HepG2 (cell line): ENCODE measurements around the gene CYP4A22. TPM values are rescaled to one million over a fixed set of nuclear protein-coding genes. Genes with fewer than 3 reads are reported as not detected.
"Not testable (repeated sequence)": the region's sequence is repeated elsewhere in the genome, so short reads cannot be mapped to it uniquely, and the experiment has no call there.

Experiments
- ATAC-seq: fragments of 200-7000 bp; cut with Tn5 transposase; 3 replicates; pipeline ENCODE4 v1.9.1; 2020; ENCODE audit warnings: mild to moderate bottlenecking, moderate library complexity
- BruUV-seq: library from RNA; stranded (reverse); fragments of 400-500 nt; replicated peaks from 2 replicates; lab custom pipeline; 2021; lab: Mats Ljungman, UMichigan
- CTCF ChIA-PET: fragments of 300-600 bp; formaldehyde crosslinking; extraction: SDS; loops from one replicate; lab custom pipeline; 2021; ENCODE audit warnings: low total read pairs, inconsistent platforms, low intra/inter-chr PET ratio; lab: Yijun Ruan, JAX
- POLR2A ChIA-PET: fragments of 350-600 bp; sonication (Branson Sonifier 250); formaldehyde crosslinking; loops from one replicate; lab custom pipeline; 2020; ENCODE audit warnings: antibody characterized with exemption, inconsistent platforms; lab: Yijun Ruan, JAX
- DNase-seq: peaks from one replicate; pipeline ENCODE4 v3.0.0-alpha.2; 2015; ENCODE audit warnings: low spot score
- FAIRE-seq: peaks from 3 replicates; lab custom pipeline; 2011; peaks lifted over from hg19 to GRCh38; lab: Jason Lieb, UNC
- H2AFZ ChIP-seq: one replicate; pipeline ENCODE4 v1.6.1; 2011; ENCODE audit warnings: low read length, inconsistent platforms
- H3K27ac ChIP-seq: fragments of 300-600 bp; 3 replicates; pipeline ENCODE4 v1.8.0; 2011; ENCODE audit warnings: mixed run types, mild to moderate bottlenecking, mixed read lengths, low read length, inconsistent platforms; ENCODE audit not compliant: insufficient read depth; ENCODE audit errors: extremely low read length
- H3K27me3 ChIP-seq, 2 experiments: fragments of 200-600 bp in 1 of 2; 2 replicates in 1 of 2; 3 replicates in 1 of 2; pipeline versions ENCODE4 v1.6.0 to v1.8.0; 2011; ENCODE audit warnings: low read length in 2 of 2, mild to moderate bottlenecking in 2 of 2, moderate library complexity in 2 of 2, inconsistent platforms in 1 of 2; ENCODE audit not compliant: insufficient read depth in 2 of 2, control insufficient read depth in 1 of 2
- H3K36me3 ChIP-seq, 2 experiments: fragments of 200-600 bp in 1 of 2; replicated peaks in 1 of 2; 2 replicates in 1 of 2; 3 replicates in 1 of 2; pipeline versions ENCODE4 v1.5.1 to v1.8.0; 2011; ENCODE audit warnings: low read length in 2 of 2, inconsistent platforms in 1 of 2; ENCODE audit not compliant: insufficient read depth in 2 of 2, control insufficient read depth in 1 of 2
- H3K4me1 ChIP-seq: 2 replicates; pipeline ENCODE4 v1.5.1; 2012; ENCODE audit warnings: low read length, inconsistent platforms; ENCODE audit not compliant: insufficient read depth
- H3K4me2 ChIP-seq: 2 replicates; pipeline ENCODE4 v1.6.0; 2011; ENCODE audit warnings: low read depth, low read length, inconsistent platforms
- H3K4me3 ChIP-seq, 3 experiments: fragments of 200-600 bp in 1 of 3; sonication (generic), shearing (Covaris generic) in 1 of 3; replicated peaks in 1 of 3; 2 replicates each; pipeline ENCODE4 v1.5.1; 2011 to 2016; ENCODE audit warnings: low read length in 3 of 3, inconsistent platforms in 2 of 3, low read depth in 2 of 3, mild to moderate bottlenecking in 2 of 3, control low read depth in 1 of 3, mixed read lengths in 1 of 3; ENCODE audit not compliant: insufficient read depth in 1 of 3
- H3K79me2 ChIP-seq: one replicate; pipeline ENCODE4 v1.6.1; 2011; ENCODE audit warnings: low read length, inconsistent platforms; ENCODE audit not compliant: insufficient read depth
- H3K9ac ChIP-seq: 2 replicates; pipeline ENCODE4 v1.6.0; 2011; ENCODE audit warnings: mild to moderate bottlenecking, low read depth, low read length, inconsistent platforms; ENCODE audit not compliant: insufficient read depth
- H3K9me3 ChIP-seq: 2 replicates; pipeline ENCODE4 v1.5.1; 2012; ENCODE audit warnings: mild to moderate bottlenecking, low read length
- H4K20me1 ChIP-seq: 2 replicates; pipeline ENCODE4 v1.6.0; 2011; ENCODE audit warnings: inconsistent platforms, mild to moderate bottlenecking, low read length, moderate library complexity; ENCODE audit not compliant: insufficient read depth
- REST ChIP-seq, 2 experiments: IDR thresholded peaks; 2 replicates each; pipeline ENCODE4 v1.6.1; 2011 to 2012; ENCODE audit warnings: low read length in 2 of 2, borderline replicate concordance in 1 of 2, low read depth in 1 of 2, mild to moderate bottlenecking in 1 of 2, moderate library complexity in 1 of 2
- RFX3 ChIP-seq: IDR thresholded peaks from 2 replicates; pipeline ENCODE4 v1.6.1; 2016; ENCODE audit warnings: missing biosample characterization, missing genetic modification reagents
- WGBS: methylation state at CpG from one replicate; pipeline ENCODE4 v1.1.6; 2017; ENCODE audit warnings: low lambda C conversion rate; 5-methylcytosine and 5-hydroxymethylcytosine counted together
- in situ Hi-C: cut with HindIII; loops from 2 replicates; pipeline ENCODE4 v1.10.0; 2017; ENCODE audit warnings: low pct_unique_long_range_greater_than_20kb; ENCODE audit not compliant: extremely low pct_ligation_motif_present
- intact Hi-C: fragments of 100-400 bp; cut with micrococcal nuclease; formaldehyde crosslinking; loops from one replicate; pipeline ENCODE4 v1.10.0; 2022; ENCODE audit not compliant: unreplicated experiment
- polyA plus RNA-seq, 8 experiments: library from polyadenylated mRNA; depleted of rRNA in 3 of 8; stranded (reverse) in 7 of 8; unstranded in 1 of 8; fragments of >200 nt; fragmentation: Illumina TruSeq in 4 of 8; extraction: Trizol in 4 of 8; gene quantifications; 2 replicates each; pipeline versions ENCODE4 v1.2.1 to v1.2.3, GENCODE V29; 2011 to 2016; ENCODE audit warnings: low read depth in 4 of 8, missing spikeins in 1 of 8, mixed read lengths in 1 of 8; ENCODE audit not compliant: insufficient read depth in 1 of 8
- total RNA-seq, 5 experiments: library from RNA; depleted of rRNA; stranded (reverse); fragments of >200 nt; fragmentation: Illumina TruSeq; extraction: Trizol; gene quantifications; 2 replicates each; pipeline ENCODE4 v1.2.3, GENCODE V29; 2016; ENCODE audit warnings: low read depth in 1 of 5

The CYP4A22 gene
- total and polyA plus RNA-seq, 2 of the 13 experiments (the other 11 are each of a cell fraction or from before 2014, with no cell fraction given) = not detected

- POLR2A ChIA-PET = no interaction called here
- no TSS peak for BruUV-seq
- ATAC-seq = peak; percentile 49; the same call in 1 of the 3 replicates
- FAIRE-seq = no peak
- no peaks in the 10 kb centered on the region for H3K4me1 ChIP-seq
- no peaks in the 10 kb centered on the region for H3K79me2 ChIP-seq
- no peak overlapping the region for H2AFZ ChIP-seq
- 20% methylated on average over 6 of the region's 6 CpGs for WGBS
- H3K27ac ChIP-seq = no peak overlapping the region
- peak in 1 of 2 experiments; percentile 43; a peak in 2 of 4 replicates for TF ChIP-seq REST (IDR thresholded peaks at IDR 0.05; ENCODE audit: borderline replicate concordance in 1 of 2, low read depth in 1 of 2, low read length in 2 of 2)
- TF ChIP-seq RFX3 (CRISPR knock-in tag) = no peak
- no peak overlapping the region for H3K9ac ChIP-seq
- H3K36me3 ChIP-seq = no peaks in the 10 kb centered on the region
- intact Hi-C loops = loop anchor here (10.0 kb wide), 1 partner anchor 212 kb away; no protein-coding TSS in a partner anchor
- no peaks in the 10 kb centered on the region for H3K9me3 ChIP-seq
- no peak overlapping the region for H3K4me2 ChIP-seq
- H3K4me3 ChIP-seq = no peak overlapping the region
- H3K27me3 ChIP-seq = no peaks in the 10 kb centered on the region
- in situ Hi-C loops = loop anchor here (25.0 kb wide), 1 partner anchor 210 kb away; the partner anchor contains the start of gene CYP4A11
- CTCF ChIA-PET = no interaction called here
- DNase-seq = no peak
- no peaks in the 10 kb centered on the region for H4K20me1 ChIP-seq
Measured at GRCh38 chr1:47147047-47147785, 10.0 kb downstream of the CYP4A22 start.

GRCh38 chr1:47149162-47149561, 11.9 kb downstream of the CYP4A22 start:
- BruUV-seq, H3K36me3 ChIP-seq, H3K9me3 ChIP-seq, H3K4me2 ChIP-seq, DNase-seq, POLR2A ChIA-PET, CTCF ChIA-PET, H3K4me3 ChIP-seq, H2AFZ ChIP-seq, H3K27me3 ChIP-seq, H3K79me2 ChIP-seq, H3K9ac ChIP-seq, FAIRE-seq, H3K27ac ChIP-seq, ATAC-seq, H4K20me1 ChIP-seq, H3K4me1 ChIP-seq: not testable (repeated sequence)
- in situ Hi-C loops = loop anchor here (25.0 kb wide), 1 partner anchor 212 kb away; the partner anchor contains the start of gene CYP4A11
- 28% methylated on average over 7 of the region's 9 CpGs for WGBS
- intact Hi-C loops = loop anchor here (10.0 kb wide), 1 partner anchor 214 kb away; no protein-coding TSS in a partner anchor

DNA sequence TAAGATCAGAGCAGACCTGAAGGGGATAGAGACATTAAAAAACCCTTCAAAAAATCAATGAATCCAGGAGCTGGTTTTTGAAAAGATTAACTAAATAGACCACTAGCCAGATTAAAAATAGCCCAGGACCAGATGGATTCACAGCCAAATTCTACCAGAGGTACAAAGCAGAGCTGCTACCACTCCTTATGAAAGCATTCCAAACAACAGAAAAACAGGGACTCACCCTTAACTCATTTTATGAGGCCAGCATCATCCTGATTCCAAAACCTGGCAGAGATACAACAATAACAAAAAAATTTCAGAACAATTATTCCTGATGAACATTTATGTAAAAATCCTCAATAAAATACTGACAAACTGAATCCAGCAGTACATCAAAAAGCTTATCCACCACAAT, 19.2 kb downstream of the CYP4A22 start:
- H3K4me3 ChIP-seq, CTCF ChIA-PET, intact Hi-C loops, in situ Hi-C loops, H3K9me3 ChIP-seq, POLR2A ChIA-PET, H3K79me2 ChIP-seq, H3K36me3 ChIP-seq, H3K4me1 ChIP-seq, H4K20me1 ChIP-seq, H3K9ac ChIP-seq, ATAC-seq, H2AFZ ChIP-seq, H3K4me2 ChIP-seq, BruUV-seq, FAIRE-seq, H3K27ac ChIP-seq, H3K27me3 ChIP-seq, DNase-seq: not testable (repeated sequence)
